ENCODE measurements around the gene HECW1.

Gene HECW1

DNA sequence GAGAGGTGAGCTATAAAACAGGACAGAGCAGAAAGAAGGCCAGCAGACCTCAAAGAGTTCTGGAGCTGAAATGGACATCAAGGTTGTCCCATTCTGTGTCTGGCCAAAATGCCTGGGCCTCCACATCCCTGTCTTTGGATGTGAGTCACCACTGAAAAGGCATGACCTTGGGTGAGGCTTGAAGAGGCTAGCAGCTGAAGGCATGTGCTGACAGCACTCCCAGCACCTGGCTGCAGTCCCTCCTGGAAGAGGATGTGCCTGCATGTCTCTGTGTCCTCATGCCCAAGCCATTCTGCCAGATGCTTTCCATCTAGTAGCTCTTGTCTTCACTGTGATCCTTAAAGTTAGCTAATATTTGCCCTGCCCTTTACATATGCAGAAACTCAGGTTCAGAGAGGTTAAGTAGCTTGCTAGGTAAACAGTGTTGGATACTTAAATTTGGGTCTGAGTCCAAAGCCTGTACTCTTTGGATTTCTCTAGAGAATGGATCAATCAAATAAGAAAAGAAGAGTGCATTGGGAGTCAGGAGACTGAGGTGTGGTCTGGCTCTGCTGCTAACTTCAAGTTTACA lies 35.8 kb downstream of the HECW1 start:
- DNase-seq (ENCODE audit: low spot score): no peak

DNA sequence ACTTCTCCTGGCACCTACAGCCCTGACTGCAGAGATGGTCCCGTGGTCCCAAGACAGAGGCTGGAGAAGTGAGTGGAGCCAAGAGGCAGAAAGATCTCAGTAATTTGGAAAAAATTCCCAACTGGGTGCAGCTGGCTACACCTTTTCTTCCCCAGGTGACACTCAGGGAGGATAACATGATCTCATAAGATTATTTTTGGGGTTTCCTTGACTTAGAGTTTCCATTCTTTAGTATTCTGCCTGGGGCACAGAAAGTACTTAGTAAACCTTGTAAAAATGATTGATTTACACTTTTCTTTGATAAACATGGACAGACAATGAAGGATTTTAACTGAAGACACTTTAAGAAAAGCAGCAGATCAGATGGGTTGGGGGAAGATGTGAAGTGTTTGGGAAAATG lies 38.6 kb downstream of the HECW1 start:
- no peak for DNase-seq (ENCODE audit: low spot score)

DNA sequence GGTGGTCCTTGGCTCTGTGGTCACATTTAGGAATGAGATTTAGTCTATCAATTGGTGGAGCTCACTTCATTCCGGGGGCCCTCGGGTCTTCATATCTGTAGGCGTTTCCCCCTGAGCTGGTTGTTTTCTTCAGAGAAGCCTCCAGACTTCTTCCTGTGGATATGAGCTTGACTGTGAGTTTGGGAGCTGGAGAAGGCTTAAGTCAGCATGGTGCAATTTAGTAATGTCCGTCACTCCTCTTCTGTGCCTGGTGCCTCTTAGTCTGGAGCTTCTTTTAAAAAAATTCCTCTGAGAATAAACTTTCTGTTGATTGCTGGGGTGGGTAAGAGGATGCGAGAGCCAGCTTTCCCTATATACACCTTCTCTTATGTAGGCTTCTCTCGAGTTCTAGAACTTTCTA lies 40.2 kb downstream of the HECW1 start:
- no peak for DNase-seq (ENCODE audit: low spot score)

- no peak for DNase-seq (ENCODE audit: low spot score)
These were observed 43.2 kb downstream of the HECW1 start for GRCh38 chr7:43155636-43156035.

DNA sequence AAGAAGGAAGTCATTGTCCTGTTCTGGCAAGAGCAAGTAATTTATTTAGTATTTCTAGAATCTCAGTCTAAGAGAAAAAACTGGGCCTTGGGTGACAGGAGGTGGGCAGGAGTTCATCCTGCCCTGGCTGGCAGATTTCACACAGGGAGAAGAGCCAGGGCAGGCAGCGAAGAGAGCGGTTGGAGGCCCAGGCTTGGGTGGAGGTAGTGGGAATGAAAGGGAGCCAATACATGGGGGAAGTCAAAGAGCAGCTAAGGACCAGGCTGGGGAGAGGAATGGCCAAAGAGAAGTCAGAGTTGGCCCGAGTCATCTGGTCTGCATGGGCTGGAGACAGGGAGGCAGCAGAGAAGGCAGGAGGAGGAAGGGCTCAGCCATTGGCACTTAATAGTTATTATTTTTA lies 51.4 kb downstream of the HECW1 start:
- DNase-seq (ENCODE audit: low spot score): no peak

- DNase-seq (ENCODE audit: low spot score): no peak
These were observed 52.3 kb downstream of the HECW1 start for GRCh38 chr7:43164757-43165156.

GRCh38 chr7:43166686-43167085 lies 54.2 kb downstream of the HECW1 start:
- DNase-seq (ENCODE audit: low spot score): no peak

- no peak for DNase-seq (ENCODE audit: low spot score)
These were observed 56.6 kb downstream of the HECW1 start for GRCh38 chr7:43169076-43169475.

GRCh38 chr7:43170571-43170970 lies 58.1 kb downstream of the HECW1 start:
- DNase-seq (ENCODE audit: low spot score): no peak

GRCh38 chr7:43175570-43176200 lies 63.2 kb downstream of the HECW1 start:
- DNase-seq (ENCODE audit: low spot score): no peak

- DNase-seq (ENCODE audit: low spot score): no peak
These were observed 66.9 kb downstream of the HECW1 start for GRCh38 chr7:43179393-43179792.

DNA sequence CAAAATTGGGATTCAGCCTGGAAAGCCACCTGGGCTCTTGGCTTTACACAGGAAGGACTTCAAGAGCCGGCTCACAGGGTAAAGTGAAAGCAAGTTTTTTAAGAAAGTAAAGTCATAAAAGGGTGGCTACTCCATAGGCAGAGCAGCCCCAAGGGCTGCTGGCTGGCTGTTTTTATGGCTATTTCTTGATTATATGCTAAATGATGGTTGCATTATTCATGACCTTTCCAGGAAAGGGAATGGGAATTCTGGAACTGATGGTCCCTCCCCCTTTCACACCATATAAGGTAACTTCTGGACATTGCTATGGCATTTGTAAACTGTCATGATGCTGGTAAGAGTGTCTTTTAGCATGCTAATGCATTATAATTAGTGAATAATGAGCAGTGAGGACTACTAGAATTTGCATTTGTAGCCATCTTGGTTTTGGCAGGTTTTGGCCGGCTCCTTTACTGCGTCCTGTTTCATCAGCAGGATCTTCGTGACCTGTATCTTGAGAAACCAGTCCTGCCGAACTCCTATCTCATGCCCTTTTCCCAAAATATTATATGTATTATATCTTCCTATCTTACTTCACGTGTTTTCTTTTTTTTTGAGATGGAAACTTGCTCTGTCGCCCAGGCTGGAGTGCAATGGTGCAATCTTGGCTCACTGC lies 80.5 kb downstream of the HECW1 start:
- DNase-seq (ENCODE audit: low spot score): no peak

DNA sequence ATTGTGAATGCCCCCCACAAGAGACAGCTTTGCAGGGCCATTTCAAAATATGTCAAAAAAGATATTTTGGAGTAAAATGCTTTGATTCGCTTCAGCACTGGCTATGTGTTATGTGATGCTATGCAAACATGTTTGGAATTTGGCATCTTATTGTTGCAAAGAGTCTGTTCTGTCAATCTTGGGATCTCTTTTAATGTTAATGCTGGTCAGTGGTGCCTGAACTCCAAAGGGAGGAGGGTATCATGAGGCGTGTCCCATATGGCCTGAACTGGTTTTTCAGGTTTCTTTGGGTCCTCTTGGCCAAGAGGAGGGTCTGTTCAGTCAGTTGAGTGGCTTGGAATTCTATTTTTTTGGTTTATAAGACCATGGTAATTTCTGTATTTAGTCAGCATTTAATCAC lies 81.4 kb downstream of the HECW1 start:
- DNase-seq (ENCODE audit: low spot score): no peak

GRCh38 chr7:43195256-43195655 lies 82.8 kb downstream of the HECW1 start:
- no peak for DNase-seq (ENCODE audit: low spot score)

DNA sequence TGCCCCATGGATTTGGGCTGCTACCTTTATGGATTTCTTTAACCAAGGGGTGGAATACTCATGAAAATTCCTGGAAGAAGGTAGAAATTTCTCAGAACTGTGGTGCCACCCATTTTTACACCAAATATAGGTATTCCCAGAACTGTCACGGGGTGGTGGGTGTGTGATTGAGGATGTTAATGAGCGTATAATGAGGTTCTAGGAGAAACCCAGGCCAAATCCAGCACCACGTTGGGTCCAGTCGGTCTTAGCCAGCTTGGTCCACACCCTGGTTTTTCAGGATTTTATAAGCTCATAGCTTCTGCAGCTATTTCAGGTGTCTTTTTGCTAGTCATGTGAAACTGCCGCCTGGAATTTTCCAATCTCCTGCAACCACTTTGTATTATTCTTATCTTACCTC lies 83.3 kb downstream of the HECW1 start:
- no peak for DNase-seq (ENCODE audit: low spot score)

- no peak for DNase-seq (ENCODE audit: low spot score)
These were observed 83.9 kb downstream of the HECW1 start for GRCh38 chr7:43196379-43196778.

GRCh38 chr7:43198016-43198415 lies 85.6 kb downstream of the HECW1 start:
- DNase-seq (ENCODE audit: low spot score): no peak

DNA sequence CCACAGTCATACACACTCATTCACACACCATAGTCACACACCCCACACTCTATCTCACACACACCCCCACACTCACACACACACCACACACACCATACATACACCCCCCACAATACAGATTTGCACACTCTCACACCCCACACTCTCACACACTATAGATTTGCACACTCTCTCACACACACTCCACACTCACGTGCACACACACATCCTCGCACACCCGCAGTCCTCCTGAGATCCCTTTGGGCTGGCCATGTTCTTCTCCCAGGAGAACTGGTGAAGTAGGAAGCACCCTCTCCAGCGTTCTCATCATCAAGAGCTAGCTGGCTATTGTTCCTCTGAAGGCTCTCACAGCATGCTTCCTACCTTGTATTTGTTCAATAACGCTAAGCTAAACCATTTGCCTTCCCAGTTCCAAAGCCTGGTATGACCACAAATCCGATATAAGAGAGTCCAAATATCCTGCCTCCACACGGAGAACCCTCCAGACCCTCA lies 86.2 kb downstream of the HECW1 start:
- no peak for DNase-seq (ENCODE audit: low spot score)

GRCh38 chr7:43199371-43200160 lies 87.1 kb downstream of the HECW1 start:
- no peak for DNase-seq (ENCODE audit: low spot score)

GRCh38 chr7:43201912-43202311 lies 89.5 kb downstream of the HECW1 start:
- DNase-seq (ENCODE audit: low spot score): no peak

DNA sequence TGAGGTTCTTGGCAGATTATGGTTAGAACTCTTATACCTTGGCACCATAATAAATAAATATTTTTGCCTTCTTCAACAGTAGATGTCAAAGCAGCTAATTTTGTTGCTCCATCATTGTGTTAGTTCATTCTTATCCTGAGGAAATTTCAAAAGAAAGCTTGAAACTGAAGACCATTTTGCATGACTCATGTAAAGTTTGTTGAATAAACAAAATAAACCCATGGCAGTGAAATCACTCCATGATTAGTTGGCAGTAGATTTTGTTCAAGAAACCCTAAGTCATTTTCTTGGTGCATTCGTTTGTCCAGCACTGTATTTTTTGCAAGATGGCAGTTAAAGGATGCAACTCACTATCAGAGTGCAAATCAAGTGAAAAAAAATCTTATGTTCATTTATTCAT lies 91.6 kb downstream of the HECW1 start:
- no peak for DNase-seq (ENCODE audit: low spot score)

DNA sequence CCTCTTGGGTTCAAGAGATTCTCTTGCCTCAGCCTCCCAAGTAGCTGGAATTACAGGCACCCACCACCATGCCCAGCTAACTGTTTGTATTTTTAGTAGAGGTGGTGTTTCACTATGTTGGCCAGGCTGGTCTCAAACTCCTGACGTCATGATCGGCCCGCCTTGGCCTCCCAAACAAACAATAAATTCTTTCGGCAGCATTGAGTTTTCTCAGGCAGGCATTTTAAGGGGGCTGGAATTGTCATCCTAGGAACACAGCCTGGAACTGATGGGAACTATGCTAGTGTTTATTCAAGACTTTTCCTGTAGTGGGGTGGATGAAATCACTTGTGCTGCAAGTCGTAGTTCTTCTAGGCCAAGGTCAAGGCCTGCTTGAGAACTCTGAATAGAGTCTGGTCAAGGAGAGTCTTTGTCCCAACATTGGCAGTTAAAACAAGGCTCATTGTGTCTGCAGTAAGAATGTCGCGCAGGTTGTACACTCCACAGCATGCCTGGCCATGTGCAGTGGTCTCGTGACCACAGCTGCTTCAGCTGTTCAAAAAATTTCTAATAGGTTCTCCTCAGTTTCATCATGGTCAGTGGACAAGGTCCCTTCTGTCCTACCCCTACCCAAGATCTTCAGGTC lies 92.8 kb downstream of the HECW1 start:
- DNase-seq (ENCODE audit: low spot score): no peak
